ENCODE data around the gene OGDH.

Gene OGDH

GRCh38 chr7:44563171-44563679, 43.2 kb upstream of the OGDH start:
- POLR2A ChIA-PET, result no interaction called here
- no peak for DNase-seq (ENCODE audit: extremely low spot score)
- TF ChIP-seq CTCF (IDR thresholded peaks at IDR 0.05; ENCODE audit: control extremely low read depth, extremely low read depth, low read depth, missing control alignments), result no peak
- CTCF ChIA-PET, result interaction anchor here (0.7 to 3.8 kb wide), 2 partner anchors 14 to 214 kb away, joined by 3 to 39 read pairs; no protein-coding TSS in a partner anchor

- no peak for TF ChIP-seq CTCF (IDR thresholded peaks at IDR 0.05; ENCODE audit: control extremely low read depth, extremely low read depth, low read depth, missing control alignments)
- POLR2A ChIA-PET, result interaction anchor here (1.5 to 2.4 kb wide), 2 partner anchors 11 to 16 kb away, joined by 3 to 6 read pairs; no protein-coding TSS in a partner anchor
- CTCF ChIA-PET, result interaction anchor here (0.8 to 5.6 kb wide), 46 partner anchors 9 to 572 kb away, joined by 3 to 65 read pairs (median 4); partner anchors contain the start of genes DDX56, H2AZ2, MYO1G and NPC1L1
- no peak for DNase-seq (ENCODE audit: extremely low spot score)
Observed at GRCh38 chr7:44564606-44565005, 41.8 kb upstream of the OGDH start.

GRCh38 chr7:44565097-44565794, 41.2 kb upstream of the OGDH start:
- ChIA-PET CTCF (interaction anchor here (0.8 to 5.6 kb wide), 58 partner anchors 9 to 571 kb away, joined by 3 to 65 read pairs (median 4); partner anchors contain the start of genes DDX56, H2AZ2, MYO1G and NPC1L1), POLR2A (interaction anchor here (1.0 to 2.4 kb wide), 3 partner anchors 9 to 17 kb away, joined by 3 to 6 read pairs (median 5); partner anchors contain the start of gene DDX56)
- TF ChIP-seq CTCF (IDR thresholded peaks at IDR 0.05; ENCODE audit: control extremely low read depth, extremely low read depth, low read depth, missing control alignments), result peak; percentile 97
- DNase-seq (ENCODE audit: extremely low spot score), result peak; percentile 82

DNA sequence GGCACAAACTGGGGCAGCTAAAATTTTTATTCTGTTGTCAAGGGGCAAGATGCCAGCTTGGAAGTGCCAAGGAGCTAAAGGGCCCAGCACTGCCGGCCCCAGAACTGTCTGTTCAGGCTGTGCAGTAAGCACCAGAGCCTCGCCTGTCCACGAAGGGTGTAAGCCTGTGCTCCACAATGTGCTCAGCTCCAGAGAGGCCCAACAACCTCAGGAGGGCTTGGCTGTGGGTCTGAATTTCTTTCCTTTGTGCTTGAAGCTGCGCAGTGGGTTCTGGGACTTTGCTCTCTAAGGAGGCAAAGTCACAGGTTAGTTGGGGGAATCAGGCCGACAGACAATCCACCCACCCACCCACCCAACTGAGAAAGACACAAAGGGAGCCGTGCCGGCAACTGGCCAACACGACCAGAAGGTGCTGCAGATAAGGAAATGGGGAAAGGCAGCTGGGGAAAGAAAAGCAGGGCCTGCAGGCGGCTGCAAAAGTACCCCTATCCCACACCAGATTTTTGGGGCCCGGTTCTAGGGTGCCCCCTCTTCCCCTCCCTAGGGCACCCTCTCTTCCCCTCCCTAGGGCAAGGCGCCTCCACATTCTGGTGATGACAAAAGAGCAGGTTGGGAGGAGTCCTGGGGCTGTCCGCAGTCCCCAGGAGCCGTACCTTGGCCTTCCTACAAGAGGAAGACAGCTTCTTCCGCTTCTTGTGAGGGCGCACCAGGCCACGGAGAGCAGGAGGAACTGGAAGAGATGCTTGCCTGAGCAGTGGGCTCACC, 40.5 kb upstream of the OGDH start:
- no peak for DNase-seq (ENCODE audit: extremely low spot score)
- ChIA-PET POLR2A (interaction anchor here (1.0 to 2.4 kb wide), 2 partner anchors 8 to 10 kb away, joined by 5 to 6 read pairs; partner anchors contain the start of gene DDX56), CTCF (interaction anchor here (0.8 to 5.6 kb wide), 48 partner anchors 9 to 571 kb away, joined by 3 to 65 read pairs (median 4); partner anchors contain the start of genes DDX56, H2AZ2, NPC1L1 and NUDCD3)
- TF ChIP-seq CTCF (IDR thresholded peaks at IDR 0.05; ENCODE audit: control extremely low read depth, extremely low read depth, low read depth, missing control alignments), result peak; percentile 10

DNA sequence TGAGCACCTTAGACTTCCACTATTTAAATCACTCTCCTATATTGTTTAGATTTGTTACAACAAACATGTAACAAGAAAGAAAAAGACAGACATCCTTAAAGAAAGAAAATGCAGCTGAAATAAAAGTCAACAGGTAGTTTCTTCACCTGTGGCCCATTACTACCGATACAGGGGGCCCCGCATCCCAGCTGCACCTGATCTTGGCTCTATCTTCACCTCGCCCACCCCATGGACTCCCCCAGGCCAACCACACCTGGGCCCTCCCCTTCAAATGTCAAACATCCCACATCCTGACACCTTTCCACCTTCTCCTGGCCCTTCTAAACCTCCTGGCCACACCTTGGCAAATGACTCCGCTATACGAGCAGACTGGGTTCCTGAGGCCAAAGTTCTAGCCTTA, 39.7 kb upstream of the OGDH start:
- no peak for DNase-seq (ENCODE audit: extremely low spot score)
- ChIA-PET CTCF (interaction anchor here (1.1 to 5.6 kb wide), 5 partner anchors 14 to 570 kb away, joined by 4 to 65 read pairs (median 25); partner anchors contain the start of gene POLD2), POLR2A (interaction anchor here (2.4 kb wide), 1 partner anchor 9 kb away, joined by 6 read pairs; no protein-coding TSS in a partner anchor)
- no peak for TF ChIP-seq CTCF (IDR thresholded peaks at IDR 0.05; ENCODE audit: control extremely low read depth, extremely low read depth, low read depth, missing control alignments)

DNA sequence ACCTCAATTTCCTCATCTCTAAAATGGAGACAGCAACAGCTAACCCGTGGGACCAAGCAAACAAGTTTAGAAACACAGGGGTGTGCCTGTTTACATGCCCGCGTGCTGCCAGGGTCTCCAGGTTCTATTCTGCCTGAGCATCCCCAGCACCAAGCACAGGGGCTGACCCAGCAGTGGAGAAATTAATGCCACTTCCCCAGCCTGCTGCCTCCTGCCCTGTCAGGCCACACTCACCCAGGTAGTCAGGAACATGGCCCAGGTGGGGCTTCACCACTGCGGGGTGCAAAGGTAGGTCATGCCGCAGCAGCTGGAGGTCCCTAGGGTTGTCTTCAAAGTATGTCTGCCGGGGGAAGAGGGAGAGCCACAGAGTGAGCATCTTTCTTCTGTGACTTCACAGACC, 38.5 kb upstream of the OGDH start:
- no peak for DNase-seq (ENCODE audit: extremely low spot score)
- ChIA-PET CTCF (interaction anchor here (1.2 to 5.6 kb wide), 2 partner anchors 135 to 325 kb away, joined by 3 to 65 read pairs; no protein-coding TSS in a partner anchor), POLR2A (no interaction called here)
- no peak for TF ChIP-seq CTCF (IDR thresholded peaks at IDR 0.05; ENCODE audit: control extremely low read depth, extremely low read depth, low read depth, missing control alignments)
